IPS-18c (cell line): Measurements from ENCODE around the gene AKR1E2.

Source experiments
- H3K4me3 ChIP-seq: 2 replicates; pipeline ENCODE4 v1.7.0; 2013; ENCODE audit warnings: low read depth, mild to moderate bottlenecking, low read length, moderate library complexity; ENCODE audit not compliant: insufficient read depth
- H3K9me3 ChIP-seq: one replicate; pipeline ENCODE4 v1.6.1; 2013; ENCODE audit warnings: mild to moderate bottlenecking, low read length, moderate library complexity; ENCODE audit not compliant: control insufficient read depth, insufficient read depth

The AKR1E2 gene

GRCh38 chr10:4851176-4851575 is 25.2 kb downstream of the AKR1E2 start:
- H3K4me3 ChIP-seq: no peak overlapping the region
- no peaks in the 10 kb centered on the region for H3K9me3 ChIP-seq

DNA sequence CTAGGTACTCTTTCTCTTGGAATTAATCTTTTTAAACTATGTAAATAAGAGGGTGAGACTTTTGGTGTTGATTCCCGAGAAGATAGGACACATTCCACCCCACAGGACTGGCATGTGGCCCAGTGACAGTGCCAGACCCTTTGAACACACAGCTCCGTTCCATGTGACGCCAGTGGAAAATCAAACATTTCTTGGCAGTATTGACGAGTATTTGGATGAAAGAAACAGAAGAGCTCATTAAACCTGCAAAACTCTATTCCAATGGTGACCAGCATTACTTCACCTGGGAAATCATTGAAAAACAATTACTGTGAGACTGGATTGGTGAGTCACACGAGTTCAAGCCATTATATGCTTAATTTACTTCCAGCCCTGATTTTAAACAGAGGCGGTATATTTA is 25.8 kb downstream of the AKR1E2 start:
- H3K9me3 ChIP-seq: no peaks in the 10 kb centered on the region
- H3K4me3 ChIP-seq: no peak overlapping the region

GRCh38 chr10:4865945-4866661 is 40.1 kb downstream of the AKR1E2 start:
- H3K4me3 ChIP-seq: no peak overlapping the region

DNA sequence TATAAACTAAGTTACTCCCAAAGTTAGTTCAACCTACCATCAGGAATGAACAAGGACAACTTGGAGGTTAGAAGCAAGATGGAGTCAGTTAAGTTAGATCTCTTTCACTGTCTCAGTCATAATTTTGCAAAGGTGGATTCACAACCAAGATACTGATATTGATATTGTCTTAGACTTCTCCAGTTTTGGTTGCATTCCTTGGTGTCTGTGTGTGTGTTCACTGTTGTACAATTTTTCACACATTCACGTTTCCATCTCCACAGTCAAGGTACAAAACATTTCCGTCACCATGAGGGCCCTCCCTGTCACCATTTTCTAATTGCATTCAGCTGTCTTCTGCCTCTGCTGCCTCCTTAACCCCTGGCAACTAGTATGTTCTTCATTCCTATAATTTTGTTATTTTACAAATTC is 41.1 kb downstream of the AKR1E2 start:
- Histone ChIP-seq H3K4me3 (no peak overlapping the region), H3K9me3 (no peaks in the 10 kb centered on the region)

More at GRCh38 chr10:4865945-4866661, 40.1 kb downstream of the AKR1E2 start:
- H3K9me3 ChIP-seq: no peaks in the 10 kb centered on the region

GRCh38 chr10:4867520-4868356 is 41.7 kb downstream of the AKR1E2 start:
- Histone ChIP-seq H3K9me3 (no peaks in the 10 kb centered on the region), H3K4me3 (no peak overlapping the region)

GRCh38 chr10:4868357-4868657 is 42.3 kb downstream of the AKR1E2 start:
- no peak overlapping the region for H3K4me3 ChIP-seq
- H3K9me3 ChIP-seq: no peaks in the 10 kb centered on the region

DNA sequence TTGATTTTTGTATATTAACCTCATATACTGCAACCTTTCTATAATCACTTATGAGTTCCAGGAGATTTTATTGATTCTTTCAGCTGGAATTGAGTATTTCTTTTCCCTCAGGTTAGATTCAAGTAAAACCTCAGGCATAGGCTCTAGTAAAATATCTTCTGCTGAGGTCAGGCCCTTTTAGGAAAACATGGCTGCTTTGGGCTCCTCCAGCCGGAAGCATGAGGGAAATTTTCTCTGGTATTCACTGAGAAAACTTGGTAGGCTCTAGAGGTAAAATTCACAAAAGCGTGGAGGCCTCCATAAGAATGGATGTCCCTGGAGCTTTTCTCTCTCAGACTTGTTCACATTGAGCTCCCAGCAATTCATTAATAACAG is 56.7 kb downstream of the AKR1E2 start:
- no peaks in the 10 kb centered on the region for H3K9me3 ChIP-seq
- H3K4me3 ChIP-seq: no peak overlapping the region

DNA sequence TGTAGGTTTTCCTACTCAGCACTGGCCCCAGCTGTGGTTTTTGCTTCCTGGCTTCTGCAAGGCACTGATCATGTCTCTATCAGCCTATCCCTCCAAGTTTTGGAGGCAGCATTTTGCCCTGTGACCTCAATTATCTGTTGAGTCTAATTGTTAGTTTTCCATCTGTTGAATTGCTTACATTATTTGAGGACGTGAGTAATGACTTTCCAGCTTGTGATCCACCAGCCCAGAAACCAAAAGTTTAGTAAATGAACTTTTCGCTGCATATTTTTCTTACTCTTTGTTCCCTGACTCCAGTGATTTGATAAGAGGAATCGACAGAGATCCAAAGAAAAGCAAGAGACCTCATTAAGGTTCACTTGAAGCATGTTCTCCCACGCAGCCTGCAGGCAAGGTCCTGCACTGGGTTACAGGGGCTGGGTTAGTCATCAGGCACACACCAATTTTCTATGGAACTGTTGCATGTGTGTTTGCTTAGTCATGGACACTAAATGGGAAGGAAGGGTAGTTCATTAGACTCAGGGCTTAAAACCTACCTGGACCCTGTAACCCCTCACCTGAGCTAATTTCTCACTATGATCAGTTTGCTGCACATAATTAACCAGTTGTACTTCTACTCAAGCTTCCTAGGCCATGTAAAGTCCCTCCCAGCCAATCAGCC is 57.2 kb downstream of the AKR1E2 start:
- Histone ChIP-seq H3K9me3 (no peaks in the 10 kb centered on the region), H3K4me3 (no peak overlapping the region)

DNA sequence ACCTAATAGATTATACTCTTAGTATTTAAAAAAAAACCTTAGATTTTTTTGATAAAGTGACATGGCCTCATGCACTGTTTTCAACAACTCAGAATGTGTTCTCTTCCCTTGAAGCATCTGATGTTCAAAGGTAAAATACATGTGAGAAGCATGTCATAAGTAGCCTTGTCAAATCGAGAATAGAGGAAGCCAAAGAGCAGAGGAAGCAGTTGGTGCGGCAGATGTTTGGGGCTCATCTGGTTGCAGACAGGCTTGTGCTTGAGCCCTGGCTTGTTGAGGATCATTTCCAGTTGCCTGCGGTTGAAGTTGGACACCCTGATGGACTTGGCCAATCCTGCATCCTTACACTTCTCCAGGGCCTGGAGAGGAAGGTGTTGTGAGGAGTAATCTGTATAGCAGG is 59.2 kb downstream of the AKR1E2 start:
- Histone ChIP-seq H3K4me3 (no peak overlapping the region), H3K9me3 (no peaks in the 10 kb centered on the region)

GRCh38 chr10:4887501-4887900 is 61.5 kb downstream of the AKR1E2 start:
- no peak overlapping the region for H3K4me3 ChIP-seq
- no peaks in the 10 kb centered on the region for H3K9me3 ChIP-seq

DNA sequence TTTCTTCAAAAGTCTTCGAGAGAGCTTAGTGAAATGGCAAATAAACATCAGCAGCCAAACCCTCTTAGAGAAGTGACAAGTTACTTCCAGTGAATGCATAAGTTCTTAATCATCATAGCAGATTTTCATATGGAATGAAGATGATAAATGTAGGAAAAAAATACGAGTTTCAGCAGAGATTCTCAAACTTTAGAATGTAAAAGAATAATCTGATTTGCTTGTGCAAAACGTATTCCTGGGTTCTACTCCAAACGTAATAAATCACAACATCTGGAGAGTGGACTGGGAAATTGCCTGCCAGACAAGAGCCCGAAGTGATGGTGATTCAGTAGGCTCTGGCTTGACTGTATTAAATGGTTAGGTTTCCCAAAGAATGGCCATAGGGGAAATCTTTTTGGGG is 62.2 kb downstream of the AKR1E2 start:
- Histone ChIP-seq H3K4me3 (no peak overlapping the region), H3K9me3 (no peaks in the 10 kb centered on the region)

DNA sequence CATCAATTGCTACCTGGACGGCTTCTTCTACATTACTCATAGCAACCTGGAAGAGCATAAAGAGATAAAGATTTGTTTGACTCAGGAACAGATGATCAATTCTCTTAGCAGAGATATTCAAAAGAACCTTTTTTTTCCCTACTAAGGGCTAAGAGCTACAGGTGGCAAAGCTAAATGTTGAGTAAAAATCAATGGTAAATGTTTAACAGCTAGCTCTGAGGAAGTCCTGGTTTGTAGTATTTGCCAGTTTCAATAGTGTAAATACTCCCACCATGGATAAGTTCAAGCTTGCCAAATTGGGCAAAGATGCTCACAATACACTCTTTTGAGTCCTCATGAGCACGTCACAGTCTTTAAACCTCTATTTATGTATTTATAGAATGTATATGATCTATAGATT is 64.0 kb downstream of the AKR1E2 start:
- Histone ChIP-seq H3K4me3 (no peak overlapping the region), H3K9me3 (no peaks in the 10 kb centered on the region)

DNA sequence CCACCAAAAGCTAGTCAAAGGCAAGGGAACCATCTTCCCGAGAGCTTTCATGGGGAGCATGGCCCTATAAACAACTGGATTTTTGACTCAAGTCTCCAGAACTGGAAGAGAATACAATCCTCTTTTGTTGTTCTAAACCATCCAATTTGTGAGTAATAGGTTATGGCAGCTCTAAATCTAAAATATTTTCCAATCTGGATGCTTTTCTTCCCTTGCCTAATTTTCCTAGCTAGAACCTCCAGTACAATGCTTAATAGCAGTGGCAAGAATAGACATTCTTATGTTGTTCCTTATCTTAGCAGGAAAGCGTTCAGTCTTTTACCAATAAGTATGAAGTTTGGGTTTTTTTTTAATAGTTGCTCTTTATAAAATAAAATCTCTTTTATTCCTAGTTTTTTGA is 66.7 kb downstream of the AKR1E2 start:
- H3K4me3 ChIP-seq: no peak overlapping the region
- no peaks in the 10 kb centered on the region for H3K9me3 ChIP-seq

DNA sequence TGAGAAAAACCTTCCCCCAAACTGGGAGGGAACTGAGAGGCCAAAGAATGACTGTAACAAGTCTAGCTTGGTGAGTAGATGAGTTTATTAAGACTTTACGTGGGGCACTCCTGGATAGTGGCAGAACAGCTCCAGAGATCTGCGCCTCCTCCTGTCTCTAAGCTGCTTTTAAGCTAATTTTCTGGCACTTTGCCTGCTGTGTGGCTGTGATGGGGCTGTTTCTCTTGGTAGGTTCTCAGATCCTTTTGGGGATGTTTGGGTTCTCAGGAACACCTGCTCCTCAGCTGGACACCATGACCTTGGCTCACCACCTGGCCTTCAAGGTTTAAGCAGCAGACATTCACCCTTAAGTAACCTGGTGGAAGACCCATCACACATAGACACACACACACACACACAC is 68.3 kb downstream of the AKR1E2 start:
- no peak overlapping the region for H3K4me3 ChIP-seq

More for the DNA sequence above, 68.3 kb downstream of the AKR1E2 start:
- no peaks in the 10 kb centered on the region for H3K9me3 ChIP-seq
